WTC11 (cell line): ENCODE measurements around the gene DEPDC1B. TPM values are rescaled to one million over a fixed set of nuclear protein-coding genes. Genes with fewer than 3 reads are reported as not detected.
"Not testable (repeated sequence)": the region's sequence is repeated elsewhere in the genome, so short reads cannot be mapped to it uniquely, and the experiment has no call there.

ENCODE experiments used
- ATAC-seq: fragments of 200-7000 bp; cut with Tn5 transposase; 2 replicates; pipeline ENCODE4 v1.10.0; 2021; ENCODE audit warnings: mild to moderate bottlenecking, moderate library complexity
- CTCF ChIA-PET: fragments of 300-600 bp; sonication (Branson Sonifier 250); formaldehyde crosslinking; loops from one replicate; lab custom pipeline; 2021; ENCODE audit warnings: antibody characterized with exemption; lab: Charles Lee
- POLR2A ChIA-PET: fragments of 350-600 bp; sonication (Branson Sonifier 250); formaldehyde crosslinking; loops from one replicate; lab custom pipeline; 2021; ENCODE audit warnings: antibody characterized with exemption; lab: Charles Lee
- DNase-seq: peaks from one replicate; pipeline ENCODE4 v3.0.0; 2021; ENCODE audit warnings: low spot score
- H3K27ac Mint-ChIP-seq: 2 replicates; pipeline ENCODE4 v1.8.0; 2021; ENCODE audit warnings: mixed read lengths
- H3K27me3 Mint-ChIP-seq: 2 replicates; pipeline ENCODE4 v1.8.0; 2021; ENCODE audit warnings: low read depth, mild to moderate bottlenecking, moderate library complexity, mixed read lengths
- H3K36me3 Mint-ChIP-seq: 2 replicates; pipeline ENCODE4 v1.8.0; 2021; ENCODE audit warnings: mixed read lengths
- H3K4me1 Mint-ChIP-seq: 2 replicates; pipeline ENCODE4 v1.8.0; 2022; ENCODE audit warnings: mixed read lengths
- H3K4me3 Mint-ChIP-seq: 2 replicates; pipeline ENCODE4 v1.8.0; 2021; ENCODE audit warnings: mild to moderate bottlenecking, moderate library complexity, mixed read lengths
- H3K9me3 Mint-ChIP-seq: 2 replicates; pipeline ENCODE4 v1.8.0; 2021; ENCODE audit warnings: mixed read lengths
- AR ChIP-seq: fragments of 250-450 bp; sonication (Bioruptor Pico); IDR thresholded peaks from 2 replicates; pipeline ENCODE4 v1.9.0; 2021; ENCODE audit warnings: mild to moderate bottlenecking
- ERG ChIP-seq: fragments of 250-450 bp; sonication (Bioruptor Pico); IDR thresholded peaks from 2 replicates; pipeline ENCODE4 v1.8.0; 2021; ENCODE audit warnings: mild to moderate bottlenecking
- IRF2 ChIP-seq: sonication (generic); formaldehyde crosslinking; IDR thresholded peaks from 2 replicates; pipeline ENCODE4 v1.8.0; 2022; ENCODE audit warnings: low read depth, missing genetic modification reagents, borderline replicate concordance
- PRDM15 ChIP-seq: sonication (generic); formaldehyde crosslinking; IDR thresholded peaks from 2 replicates; pipeline ENCODE4 v1.8.0; 2022; ENCODE audit warnings: missing genetic modification reagents
- PRRX2 ChIP-seq: fragments of 250-450 bp; sonication (Bioruptor Pico); IDR thresholded peaks from 2 replicates; pipeline ENCODE4 v1.8.0; 2021; ENCODE audit warnings: mild to moderate bottlenecking
- TCF7 ChIP-seq: sonication (generic); formaldehyde crosslinking; IDR thresholded peaks from 2 replicates; pipeline ENCODE4 v1.8.0; 2022; ENCODE audit warnings: mild to moderate bottlenecking, low read depth, missing genetic modification reagents, moderate library complexity
- USF2 ChIP-seq: sonication (generic); formaldehyde crosslinking; IDR thresholded peaks from 2 replicates; pipeline ENCODE4 v1.8.1; 2023; ENCODE audit warnings: mild to moderate bottlenecking, missing genetic modification reagents, moderate library complexity
- ZNF138 ChIP-seq: sonication (generic); formaldehyde crosslinking; conservative IDR thresholded peaks from 2 replicates; pipeline ENCODE4 v1.8.1; 2022; ENCODE audit warnings: mild to moderate bottlenecking, moderate library complexity, missing genetic modification reagents
- ZNF219 ChIP-seq: sonication (generic); formaldehyde crosslinking; IDR thresholded peaks from 2 replicates; pipeline ENCODE4 v1.8.0; 2023; ENCODE audit warnings: missing genetic modification reagents, mild to moderate bottlenecking, borderline replicate concordance
- total RNA-seq: library from RNA; stranded (reverse); gene quantifications from 3 replicates; pipeline ENCODE4 v1.2.3, GENCODE V29; 2021
- TF ChIP-seq, protein P1 (sequence below): fragments of 250-450 bp; sonication (Bioruptor Pico); IDR thresholded peaks from 2 replicates; pipeline ENCODE4 v2.1.2; 2022; ENCODE audit warnings: mild to moderate bottlenecking, moderate library complexity

Gene DEPDC1B
- total RNA-seq, 1 experiment from 2014 or later, result 55.1 TPM

- peaks cover 4% of the 10 kb centered on the region; the same call in 1 of the 2 replicates for H3K36me3 Mint-ChIP-seq
- ChIA-PET POLR2A (no interaction called here), CTCF (no interaction called here)
- H3K9me3 Mint-ChIP-seq, result no peaks in the 10 kb centered on the region
- H3K4me1 Mint-ChIP-seq, result peaks cover 3% of the 10 kb centered on the region
- H3K27ac Mint-ChIP-seq, result no peak overlapping the region
- ATAC-seq (no peak), DNase-seq (no peak)
- H3K4me3 Mint-ChIP-seq, result no peak overlapping the region
- TF ChIP-seq USF2 (CRISPR knock-in tag) (no peak), TCF7 (no peak), PRDM15 (CRISPR knock-in tag) (no peak), ZNF138 (CRISPR knock-in tag) (no peak), AR (CRISPR knock-in tag) (no peak), PRRX2 (CRISPR knock-in tag) (no peak), IRF2 (CRISPR knock-in tag) (no peak)
- TF ChIP-seq, protein P1, sequence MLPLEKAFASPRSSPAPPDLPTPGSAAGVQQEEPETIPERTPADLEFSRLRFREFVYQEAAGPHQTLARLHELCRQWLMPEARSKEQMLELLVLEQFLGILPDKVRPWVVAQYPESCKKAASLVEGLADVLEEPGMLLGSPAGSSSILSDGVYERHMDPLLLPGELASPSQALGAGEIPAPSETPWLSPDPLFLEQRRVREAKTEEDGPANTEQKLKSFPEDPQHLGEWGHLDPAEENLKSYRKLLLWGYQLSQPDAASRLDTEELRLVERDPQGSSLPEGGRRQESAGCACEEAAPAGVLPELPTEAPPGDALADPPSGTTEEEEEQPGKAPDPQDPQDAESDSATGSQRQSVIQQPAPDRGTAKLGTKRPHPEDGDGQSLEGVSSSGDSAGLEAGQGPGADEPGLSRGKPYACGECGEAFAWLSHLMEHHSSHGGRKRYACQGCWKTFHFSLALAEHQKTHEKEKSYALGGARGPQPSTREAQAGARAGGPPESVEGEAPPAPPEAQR, result no peak
- TF ChIP-seq, all 79 proteins: peak for 0
- H3K27me3 Mint-ChIP-seq, result no peaks in the 10 kb centered on the region
Measured at GRCh38 chr5:60590172-60590571, 109.8 kb downstream of the DEPDC1B start.

DNA sequence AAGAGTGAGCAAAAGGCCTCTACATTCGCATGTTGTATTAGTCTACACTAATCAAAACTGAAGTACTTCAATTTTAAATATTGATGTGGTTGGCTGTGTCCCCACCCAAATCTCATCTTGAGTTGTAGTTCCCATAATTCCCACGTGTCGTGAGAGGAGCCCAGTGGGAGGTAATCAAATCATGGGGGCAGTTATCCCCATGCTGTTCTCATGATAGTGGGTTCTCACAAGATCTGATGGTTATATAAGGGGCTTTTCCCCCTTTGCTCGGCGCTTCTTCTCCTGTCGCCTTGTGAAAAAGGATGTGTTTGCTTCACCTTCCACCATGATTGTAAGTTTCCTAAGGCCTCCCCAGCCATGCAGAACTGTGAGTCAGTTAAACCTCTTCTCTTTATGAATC lies 112.7 kb downstream of the DEPDC1B start:
- ATAC-seq, H3K4me3 Mint-ChIP-seq, H3K9me3 Mint-ChIP-seq, POLR2A ChIA-PET, H3K36me3 Mint-ChIP-seq, H3K4me1 Mint-ChIP-seq, H3K27ac Mint-ChIP-seq, DNase-seq, H3K27me3 Mint-ChIP-seq, CTCF ChIA-PET: not testable (repeated sequence)

GRCh38 chr5:60586307-60586901 lies 113.6 kb downstream of the DEPDC1B start:
- peaks cover 11% of the 10 kb centered on the region for H3K9me3 Mint-ChIP-seq
- TF ChIP-seq ZNF219 (CRISPR knock-in tag) (no peak), ERG (CRISPR knock-in tag) (no peak)
- CTCF ChIA-PET, result no interaction called here
- H3K27ac Mint-ChIP-seq, result no peak overlapping the region
- ATAC-seq (no peak), DNase-seq (no peak)
- no peaks in the 10 kb centered on the region for H3K4me1 Mint-ChIP-seq
- no peak overlapping the region for H3K4me3 Mint-ChIP-seq
- H3K36me3 Mint-ChIP-seq, result peaks cover 12% of the 10 kb centered on the region
- H3K27me3 Mint-ChIP-seq, result no peaks in the 10 kb centered on the region
- POLR2A ChIA-PET, result no interaction called here
